Gastrocnemius medialis (tissue), 4 donors: ENCODE measurements around the gene UPF3A.

Experiments
- POLR2A ChIP-seq, 2 donors: fragments of 450-650 bp; IDR thresholded peaks; one replicate each; pipeline ENCODE4 v1.6.1; 2017; ENCODE audit warnings: antibody characterized with exemption in 2 of 2, mild to moderate bottlenecking in 2 of 2, moderate library complexity in 2 of 2
- TF ChIP-seq, protein P1 (sequence below), 5 experiments: fragments of 450-650 bp in 3 of 5; fragments of 200-600 bp in 2 of 5; sonication (generic) in 2 of 5; IDR thresholded peaks in 4 of 5; conservative IDR thresholded peaks in 1 of 5; 1 replicate in 4 of 5; 2 replicates in 1 of 5; pipeline ENCODE4 v1.5.1; 2016 to 2019; ENCODE audit warnings: antibody characterized with exemption in 5 of 5, mild to moderate bottlenecking in 3 of 5, moderate library complexity in 3 of 5

DNA sequence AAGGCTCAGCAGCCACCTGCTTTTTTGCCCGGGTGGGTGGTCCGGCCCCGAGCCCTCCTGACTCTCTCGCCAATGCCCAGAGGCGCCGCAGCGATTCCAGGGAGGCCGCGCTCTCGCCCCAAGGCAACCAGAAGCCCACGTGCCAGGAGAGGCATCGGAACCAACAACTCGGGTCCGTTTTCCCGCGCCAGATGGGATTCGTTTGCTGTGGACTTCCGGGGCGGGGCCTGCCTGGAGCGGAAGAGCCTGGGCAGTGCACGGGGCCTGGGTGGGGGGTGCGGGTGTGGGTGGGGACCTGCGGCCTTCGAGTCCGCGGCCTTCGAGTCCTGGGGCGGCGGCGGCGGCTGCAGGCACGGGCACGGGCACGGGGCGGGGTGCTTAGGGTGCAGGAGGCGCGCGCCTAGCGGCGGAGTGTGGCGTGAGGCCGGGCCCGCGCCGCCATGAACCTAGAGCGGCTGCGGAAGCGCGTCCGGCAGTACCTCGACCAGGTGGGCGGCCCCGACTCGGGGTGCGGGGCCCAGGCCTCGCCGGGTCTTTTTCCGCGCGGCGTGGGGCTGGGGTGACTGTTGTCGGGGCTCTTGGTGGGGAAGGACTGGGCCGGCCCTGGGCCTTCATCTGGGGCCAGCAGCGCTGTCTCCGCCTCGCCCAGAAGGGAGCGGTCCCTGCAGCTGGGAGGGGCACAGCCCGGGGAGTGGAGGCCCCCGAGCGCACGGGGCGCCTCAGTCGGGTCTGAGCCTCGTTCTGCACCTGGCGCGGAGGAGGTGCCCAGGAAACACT is 46.6 kb upstream of the UPF3A start, which contains the start of gene CDC16:
- TF ChIP-seq, protein P1, sequence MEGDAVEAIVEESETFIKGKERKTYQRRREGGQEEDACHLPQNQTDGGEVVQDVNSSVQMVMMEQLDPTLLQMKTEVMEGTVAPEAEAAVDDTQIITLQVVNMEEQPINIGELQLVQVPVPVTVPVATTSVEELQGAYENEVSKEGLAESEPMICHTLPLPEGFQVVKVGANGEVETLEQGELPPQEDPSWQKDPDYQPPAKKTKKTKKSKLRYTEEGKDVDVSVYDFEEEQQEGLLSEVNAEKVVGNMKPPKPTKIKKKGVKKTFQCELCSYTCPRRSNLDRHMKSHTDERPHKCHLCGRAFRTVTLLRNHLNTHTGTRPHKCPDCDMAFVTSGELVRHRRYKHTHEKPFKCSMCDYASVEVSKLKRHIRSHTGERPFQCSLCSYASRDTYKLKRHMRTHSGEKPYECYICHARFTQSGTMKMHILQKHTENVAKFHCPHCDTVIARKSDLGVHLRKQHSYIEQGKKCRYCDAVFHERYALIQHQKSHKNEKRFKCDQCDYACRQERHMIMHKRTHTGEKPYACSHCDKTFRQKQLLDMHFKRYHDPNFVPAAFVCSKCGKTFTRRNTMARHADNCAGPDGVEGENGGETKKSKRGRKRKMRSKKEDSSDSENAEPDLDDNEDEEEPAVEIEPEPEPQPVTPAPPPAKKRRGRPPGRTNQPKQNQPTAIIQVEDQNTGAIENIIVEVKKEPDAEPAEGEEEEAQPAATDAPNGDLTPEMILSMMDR (IDR thresholded peaks at IDR 0.05 in 4 of 5, conservative IDR thresholded peaks at IDR 0.05 in 1 of 5): no peak
- TF ChIP-seq POLR2A (IDR thresholded peaks at IDR 0.05): peak; percentile 60 to 62
